HG03460 (cell line): ENCODE results near the gene PTK7.

Experiments used
- ATAC-seq: cut with Tn5 transposase; IDR thresholded peaks from one replicate; pipeline ENCODE4 v1.9.1; 2021; ENCODE audit not compliant: unreplicated experiment

PTK7 gene

DNA sequence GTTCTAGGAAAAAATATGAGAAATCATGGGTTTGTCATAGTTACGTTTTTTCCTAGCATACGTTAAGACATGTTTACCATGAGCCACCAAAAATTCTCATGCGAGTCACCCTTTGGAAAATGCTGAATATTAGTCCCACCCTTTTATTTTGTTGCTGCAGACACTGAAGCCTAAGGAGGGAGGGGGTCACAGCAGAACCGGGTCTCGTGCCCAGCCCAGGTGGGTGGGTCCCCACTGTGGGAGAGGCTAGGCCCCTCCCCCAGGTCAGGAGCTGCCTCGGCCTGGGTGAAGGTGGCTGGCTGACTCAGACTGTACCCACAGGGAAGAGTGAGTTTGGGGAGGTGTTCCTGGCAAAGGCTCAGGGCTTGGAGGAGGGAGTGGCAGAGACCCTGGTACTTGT lies 68.8 kb downstream of the PTK7 start:
- no peak for ATAC-seq

DNA sequence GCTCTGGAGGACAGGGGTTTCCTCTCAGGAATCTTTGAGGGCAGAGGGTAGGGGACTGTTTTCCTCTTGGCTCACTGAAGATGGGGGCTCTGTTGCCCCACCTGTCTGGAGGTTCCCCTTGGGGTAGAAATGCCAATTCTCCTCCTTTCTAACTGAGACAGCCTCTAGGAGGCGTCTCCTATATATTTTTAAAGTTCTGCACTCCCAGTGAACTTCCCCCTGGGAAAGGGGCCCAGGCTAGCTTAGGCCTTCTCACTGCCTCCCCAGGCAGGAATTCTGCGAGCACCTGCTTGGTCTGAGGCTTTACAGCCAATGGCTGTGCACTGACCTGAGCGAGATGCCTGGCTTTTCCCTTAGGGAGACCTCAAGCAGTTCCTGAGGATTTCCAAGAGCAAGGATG lies 70.1 kb downstream of the PTK7 start:
- ATAC-seq = no peak

DNA sequence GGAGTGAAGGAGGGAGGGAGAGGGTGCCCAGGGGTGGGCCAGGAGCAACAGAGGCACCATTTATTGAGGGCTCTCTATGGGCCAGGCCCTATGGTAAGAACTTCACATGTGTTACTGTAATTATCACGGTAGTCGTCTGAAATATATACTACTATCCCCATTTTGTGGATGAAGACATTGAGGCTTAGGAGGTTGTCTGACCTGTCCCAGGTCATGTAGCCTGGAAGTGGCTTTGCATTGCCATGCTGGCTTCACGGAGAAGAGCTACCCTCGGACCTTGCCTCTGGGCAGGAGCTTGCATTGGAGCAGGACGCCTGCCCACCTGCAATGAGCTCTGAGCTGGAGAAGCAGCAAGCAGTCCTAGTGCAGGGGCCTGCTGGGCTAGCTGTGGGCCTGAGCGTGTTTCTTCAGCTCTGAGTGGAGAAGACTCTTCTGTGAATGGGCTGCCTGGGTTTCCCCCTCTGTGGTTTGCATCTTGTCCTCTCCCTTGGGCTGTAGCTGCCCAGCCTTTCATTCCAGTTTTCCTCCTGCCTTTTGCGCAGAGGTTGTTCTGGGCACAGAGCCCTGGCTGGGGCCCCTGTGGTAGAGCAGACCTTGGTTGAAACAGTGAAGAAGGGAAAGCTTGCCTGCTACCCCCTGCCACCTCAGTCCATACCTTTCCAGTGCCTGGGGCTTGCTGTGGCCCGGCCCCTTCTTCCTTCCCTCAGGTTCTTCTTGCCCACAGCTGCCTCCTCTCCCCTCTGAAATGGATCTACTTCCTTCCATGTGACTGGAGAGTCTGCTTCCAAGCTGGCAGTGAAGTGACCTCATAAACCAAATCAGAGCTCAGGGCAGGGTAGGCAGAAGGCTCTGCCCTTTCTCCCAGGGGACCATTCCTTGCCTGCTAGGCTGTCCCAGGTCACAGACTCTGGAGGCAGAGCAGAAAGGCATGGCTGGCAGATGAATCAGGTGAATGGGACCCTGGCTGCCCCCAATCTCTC lies 70.9 kb downstream of the PTK7 start:
- no peak for ATAC-seq

DNA sequence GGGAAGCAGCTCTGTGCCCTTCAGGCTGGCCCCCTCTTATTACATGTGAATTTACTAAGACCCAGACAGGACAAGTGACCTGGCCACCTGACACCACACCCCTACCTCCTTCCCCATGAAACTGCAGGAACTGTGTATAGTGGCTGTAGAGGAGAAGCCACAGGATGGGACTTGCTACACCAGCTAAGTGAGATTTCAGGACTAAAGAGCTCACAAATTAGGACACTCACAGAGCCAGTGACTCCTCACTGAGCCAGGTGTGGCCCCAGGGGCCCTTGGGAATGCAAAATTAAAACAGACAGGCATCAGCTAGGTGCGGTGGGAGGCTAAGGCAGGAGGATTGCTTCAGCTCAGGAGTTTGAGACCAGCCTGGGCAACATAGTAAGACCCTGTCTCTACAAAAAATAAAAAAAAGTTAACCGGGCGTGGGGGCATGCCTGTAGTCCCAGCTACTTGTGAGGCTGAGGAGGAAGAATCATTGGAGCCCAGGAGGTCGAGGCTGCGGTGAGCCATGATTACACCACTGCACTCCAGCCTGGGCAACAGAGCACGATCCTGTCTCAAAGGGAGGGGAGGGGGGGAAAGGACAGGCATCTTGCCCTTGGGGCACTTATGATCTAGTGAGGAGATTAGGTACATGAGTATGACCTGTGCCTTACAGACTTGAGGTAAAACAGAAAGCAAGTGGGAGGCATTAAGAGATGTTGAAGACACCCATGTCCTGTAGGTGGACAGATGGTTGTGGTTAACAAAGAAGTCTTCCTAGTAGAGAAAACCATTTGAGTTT lies 71.8 kb downstream of the PTK7 start:
- no peak for ATAC-seq

DNA sequence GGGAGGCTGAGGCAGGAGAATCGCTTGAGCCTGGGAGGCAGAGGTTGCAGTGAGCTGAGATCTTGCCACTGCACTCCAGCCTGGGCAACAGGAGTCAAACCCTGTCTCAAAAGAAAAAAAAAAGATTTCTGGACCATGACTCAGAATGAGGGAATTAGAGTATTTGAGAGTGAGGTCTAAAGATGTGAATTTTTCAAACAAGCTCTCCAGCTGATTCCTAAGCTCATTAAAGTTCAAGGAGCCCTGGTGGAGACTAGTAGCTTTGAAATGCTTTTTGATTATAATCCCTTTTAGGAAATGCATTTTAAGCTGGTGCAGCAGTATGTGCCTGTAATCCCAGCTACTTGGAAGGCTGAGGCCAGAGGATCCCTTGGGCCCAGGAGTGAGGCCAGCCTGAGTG lies 73.2 kb downstream of the PTK7 start:
- no peak for ATAC-seq

DNA sequence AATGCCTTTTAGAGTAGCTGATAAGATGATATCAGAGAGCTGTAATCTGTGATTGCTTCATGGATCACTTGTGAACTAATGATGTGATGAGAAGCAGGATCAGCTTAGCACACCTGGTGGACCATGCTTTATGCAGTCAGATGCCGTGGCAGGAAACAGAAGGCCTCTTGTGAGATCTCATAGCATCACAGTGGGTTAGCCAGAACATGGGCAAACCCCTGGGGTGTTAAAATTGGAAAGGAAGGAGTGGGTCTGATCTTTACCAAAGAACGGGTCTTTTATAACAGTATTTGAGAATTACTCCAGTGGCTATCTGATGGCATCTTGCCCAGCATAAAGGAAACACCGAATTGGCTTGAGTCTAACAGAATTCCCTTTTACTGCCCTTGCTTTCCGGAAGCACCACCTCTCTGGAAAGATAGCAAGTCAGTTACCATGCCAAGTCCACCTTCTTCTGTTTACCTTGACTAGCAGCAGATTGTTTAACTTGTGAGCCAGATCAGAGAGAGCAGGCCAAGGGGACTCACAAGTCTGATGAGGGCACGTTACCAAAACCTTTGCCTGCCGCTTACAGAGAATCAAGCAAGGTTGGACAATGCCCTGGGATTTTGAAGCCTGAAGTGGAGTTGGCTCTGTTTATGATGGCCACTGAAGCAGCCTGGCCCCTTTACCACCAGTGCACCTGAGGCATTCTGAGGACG lies 74.1 kb downstream of the PTK7 start:
- no peak for ATAC-seq

DNA sequence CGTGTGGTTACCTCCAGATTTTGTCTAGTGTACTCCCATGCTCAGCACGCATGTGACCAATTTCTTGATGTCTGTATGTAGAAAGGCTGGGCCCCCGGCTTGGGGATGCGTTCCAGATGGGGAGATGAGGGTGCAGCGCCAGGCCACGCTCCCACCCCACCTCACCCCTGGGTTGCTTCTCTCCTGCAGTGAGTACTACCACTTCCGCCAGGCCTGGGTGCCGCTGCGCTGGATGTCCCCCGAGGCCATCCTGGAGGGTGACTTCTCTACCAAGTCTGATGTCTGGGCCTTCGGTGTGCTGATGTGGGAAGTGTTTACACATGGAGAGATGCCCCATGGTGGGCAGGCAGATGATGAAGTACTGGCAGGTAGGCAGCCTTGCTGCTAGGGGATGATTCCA lies 83.5 kb downstream of the PTK7 start:
- ATAC-seq = no peak

DNA sequence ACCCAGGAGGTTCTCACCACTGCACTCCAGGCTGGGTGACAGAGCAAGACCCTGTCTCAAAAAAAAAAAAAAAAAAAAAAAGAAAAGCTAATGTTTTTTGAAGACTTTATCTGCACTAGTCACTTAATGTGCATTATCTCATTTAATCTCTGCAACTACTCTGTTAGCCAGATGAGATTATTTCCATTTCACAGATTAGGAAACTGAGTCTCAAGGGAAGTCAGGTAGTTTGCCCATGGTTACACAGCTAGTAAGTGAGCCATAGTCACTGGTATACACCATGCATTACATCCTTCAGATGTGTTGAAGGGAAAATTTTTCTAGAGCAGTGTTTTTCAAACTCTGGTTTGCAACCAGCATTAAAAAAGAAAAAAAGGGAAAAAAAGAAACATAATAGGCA lies 87.8 kb downstream of the PTK7 start:
- ATAC-seq = no peak

DNA sequence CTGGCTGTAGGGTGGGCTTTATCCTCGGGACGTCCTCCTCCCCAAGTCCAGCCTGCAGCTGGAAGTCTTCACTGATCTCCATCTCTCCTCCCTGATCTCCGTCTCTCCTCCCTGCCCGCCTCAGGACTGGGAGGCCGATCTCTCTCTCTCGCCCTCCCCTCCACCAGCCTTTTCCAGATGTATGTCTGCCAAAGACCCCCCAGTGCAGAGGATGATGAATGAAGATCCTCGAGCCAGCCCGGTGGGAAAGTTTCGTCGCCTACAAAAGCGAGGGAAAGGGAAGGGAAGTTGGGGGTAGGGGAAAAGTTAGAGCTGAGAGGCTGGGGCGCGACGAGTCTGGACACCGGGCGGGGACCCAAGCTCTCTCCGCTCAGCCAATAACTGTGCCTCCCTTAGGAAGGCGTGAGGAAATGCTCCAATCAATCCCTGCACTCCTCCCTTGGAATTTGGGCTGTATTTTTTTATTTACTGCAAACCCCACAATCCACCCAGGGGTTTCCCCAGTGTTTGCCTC lies 94.4 kb downstream of the PTK7 start:
- no peak for ATAC-seq

DNA sequence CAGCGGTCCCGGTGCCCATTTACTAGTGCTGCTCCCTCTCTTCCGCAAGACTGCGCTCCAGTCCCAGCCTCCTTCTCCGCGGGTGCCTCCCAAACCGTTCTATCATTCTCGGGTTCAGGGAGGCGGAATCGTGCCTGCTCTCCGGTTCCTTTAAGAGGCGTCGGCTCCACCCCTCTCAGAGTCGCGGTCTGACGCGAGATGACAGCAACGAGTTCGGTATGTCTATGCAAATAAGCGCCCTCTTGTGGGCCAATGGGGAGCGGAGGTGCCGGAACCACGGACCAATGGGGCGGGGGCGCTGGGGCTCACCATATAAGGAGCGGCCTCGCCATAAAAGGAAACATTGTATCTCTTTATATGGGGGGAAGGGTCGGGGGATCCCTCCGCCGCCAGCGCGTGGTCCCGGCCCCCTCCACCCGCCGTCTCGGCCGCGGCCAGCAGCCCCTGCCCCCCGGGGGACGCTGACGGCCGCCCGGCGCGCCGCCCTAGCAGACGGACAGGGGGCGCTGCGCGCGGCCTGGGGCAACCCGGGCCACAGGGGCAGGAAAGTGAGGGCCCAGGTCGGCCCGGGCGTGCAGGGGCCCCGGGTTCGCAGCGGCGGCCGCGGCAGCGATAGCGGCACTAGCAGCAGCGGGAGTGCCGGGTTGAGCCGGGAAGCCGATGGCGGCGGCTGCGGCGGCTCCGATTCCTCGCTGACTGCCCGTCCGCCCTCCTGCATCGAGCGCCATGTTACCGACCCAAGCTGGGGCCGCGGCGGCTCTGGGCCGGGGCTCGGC lies 95.0 kb downstream of the PTK7 start, which contains the start of gene SRF:
Gene SRF, plus strand, starts transcription at position 339 of the 776 bp plus-strand sequence. Its CDS starts 388 bp downstream, at position 727.
- peak; percentile 59 for ATAC-seq

DNA sequence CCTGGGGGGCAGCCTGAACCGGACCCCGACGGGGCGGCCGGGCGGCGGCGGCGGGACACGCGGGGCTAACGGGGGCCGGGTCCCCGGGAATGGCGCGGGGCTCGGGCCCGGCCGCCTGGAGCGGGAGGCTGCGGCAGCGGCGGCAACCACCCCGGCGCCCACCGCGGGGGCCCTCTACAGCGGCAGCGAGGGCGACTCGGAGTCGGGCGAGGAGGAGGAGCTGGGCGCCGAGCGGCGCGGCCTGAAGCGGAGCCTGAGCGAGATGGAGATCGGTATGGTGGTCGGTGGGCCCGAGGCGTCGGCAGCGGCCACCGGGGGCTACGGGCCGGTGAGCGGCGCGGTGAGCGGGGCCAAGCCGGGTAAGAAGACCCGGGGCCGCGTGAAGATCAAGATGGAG lies 95.6 kb downstream of the PTK7 start:
- ATAC-seq = no peak

DNA sequence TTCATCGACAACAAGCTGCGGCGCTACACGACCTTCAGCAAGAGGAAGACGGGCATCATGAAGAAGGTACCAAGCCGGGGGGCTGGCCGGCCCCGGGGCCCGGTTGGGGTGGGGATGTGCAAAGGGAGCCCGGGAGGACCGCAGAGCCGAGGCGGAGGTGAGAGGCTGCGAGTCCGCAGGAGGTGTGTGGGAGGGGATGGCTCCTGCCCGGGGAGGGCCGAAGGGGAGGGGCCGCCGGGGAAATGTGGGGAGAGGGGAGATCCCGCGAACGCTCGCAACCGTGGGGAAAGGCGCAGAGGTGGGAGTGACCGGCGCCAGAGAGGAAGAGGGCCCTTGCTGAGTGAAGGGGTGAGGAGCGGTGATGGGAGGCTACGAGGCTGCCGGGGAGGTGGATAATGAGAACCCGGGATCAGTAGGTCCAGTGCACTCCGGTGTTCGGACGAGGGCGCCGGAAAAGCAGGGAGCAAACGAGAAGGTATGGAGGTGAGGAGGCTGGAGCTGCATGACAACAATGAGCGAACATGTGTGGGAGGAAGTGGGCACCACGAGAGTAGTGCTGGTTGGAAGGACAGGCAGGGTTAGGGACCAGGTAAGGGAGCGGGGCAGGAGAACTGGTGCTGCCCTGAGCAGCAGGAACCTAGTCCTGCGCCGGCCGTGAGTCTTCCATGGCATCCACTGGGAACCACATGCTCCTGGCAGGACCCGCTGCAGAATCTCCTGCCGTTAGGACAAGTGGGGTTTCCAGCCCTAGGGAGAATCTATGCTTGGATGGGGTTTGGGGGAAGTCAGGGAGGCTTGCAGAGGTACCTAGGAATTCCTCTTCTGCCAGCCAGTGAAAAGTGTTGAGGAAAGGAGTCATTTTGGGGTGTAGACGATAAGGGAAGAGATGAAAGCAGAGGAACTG lies 96.2 kb downstream of the PTK7 start:
- ATAC-seq = no peak

DNA sequence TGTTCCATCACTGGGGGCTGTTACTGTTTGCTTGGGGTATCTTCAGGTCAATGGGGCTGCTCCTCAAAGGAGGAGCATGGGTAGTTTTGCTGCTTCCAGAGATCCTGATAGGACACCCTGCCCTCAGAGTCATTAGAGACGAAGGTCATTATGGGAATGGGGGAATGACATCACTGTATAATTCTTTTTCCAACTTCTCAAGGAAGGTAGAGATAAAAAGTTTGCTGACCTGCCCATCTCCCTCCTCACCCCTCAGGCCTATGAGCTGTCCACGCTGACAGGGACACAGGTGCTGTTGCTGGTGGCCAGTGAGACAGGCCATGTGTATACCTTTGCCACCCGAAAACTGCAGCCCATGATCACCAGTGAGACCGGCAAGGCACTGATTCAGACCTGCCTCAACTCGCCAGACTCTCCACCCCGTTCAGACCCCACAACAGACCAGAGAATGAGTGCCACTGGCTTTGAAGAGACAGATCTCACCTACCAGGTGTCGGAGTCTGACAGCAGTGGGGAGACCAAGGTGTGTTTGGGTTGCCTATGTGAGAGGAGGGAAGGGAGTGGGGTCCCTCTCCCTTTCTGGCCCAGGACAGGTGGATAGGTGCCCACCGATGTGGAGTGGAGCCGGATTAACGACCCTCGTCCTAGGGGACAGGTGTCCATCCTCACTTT lies 97.6 kb downstream of the PTK7 start:
- no peak for ATAC-seq

DNA sequence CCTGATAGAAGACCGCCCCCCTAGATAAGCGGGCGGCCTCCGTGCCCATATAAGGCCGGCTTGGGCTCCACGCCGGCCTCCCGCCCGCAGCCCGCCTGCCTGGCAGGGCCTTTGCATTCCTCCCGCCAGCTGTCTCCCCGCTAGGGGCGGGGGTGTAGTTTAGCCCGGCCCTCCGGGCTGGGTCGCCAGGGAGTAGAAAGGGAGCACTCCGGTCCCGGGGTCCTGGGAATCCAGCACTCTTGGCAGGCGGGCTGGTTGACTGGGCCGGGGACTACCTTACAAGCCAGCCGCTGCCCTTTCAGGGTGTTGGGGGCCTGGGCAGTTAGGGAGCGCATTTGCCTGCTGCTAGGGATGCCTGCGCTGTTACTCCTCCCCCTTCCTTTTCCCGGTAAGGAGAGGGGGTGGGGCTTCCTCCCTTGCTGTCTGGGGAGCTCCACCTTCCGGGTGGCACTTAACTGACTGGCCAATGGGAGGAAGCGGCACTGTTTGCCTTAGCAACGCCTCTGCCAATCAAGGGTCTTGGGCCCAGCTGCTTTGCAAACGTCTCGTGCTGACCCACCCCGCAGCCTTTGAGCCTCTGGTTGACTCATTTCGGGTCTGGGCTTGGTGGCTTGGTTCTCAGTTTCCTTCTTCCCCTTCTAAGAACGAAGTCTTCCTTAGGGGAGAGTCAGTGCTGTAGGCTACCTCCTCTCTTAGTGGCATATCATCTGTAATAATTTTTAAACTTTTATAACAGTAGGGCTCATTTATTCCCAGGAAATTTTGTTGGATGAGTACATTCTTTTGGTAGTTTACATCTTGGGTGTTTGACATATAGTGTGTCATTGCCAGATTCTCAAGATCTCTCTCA lies 98.4 kb downstream of the PTK7 start:
- ATAC-seq = peak; percentile 65

DNA sequence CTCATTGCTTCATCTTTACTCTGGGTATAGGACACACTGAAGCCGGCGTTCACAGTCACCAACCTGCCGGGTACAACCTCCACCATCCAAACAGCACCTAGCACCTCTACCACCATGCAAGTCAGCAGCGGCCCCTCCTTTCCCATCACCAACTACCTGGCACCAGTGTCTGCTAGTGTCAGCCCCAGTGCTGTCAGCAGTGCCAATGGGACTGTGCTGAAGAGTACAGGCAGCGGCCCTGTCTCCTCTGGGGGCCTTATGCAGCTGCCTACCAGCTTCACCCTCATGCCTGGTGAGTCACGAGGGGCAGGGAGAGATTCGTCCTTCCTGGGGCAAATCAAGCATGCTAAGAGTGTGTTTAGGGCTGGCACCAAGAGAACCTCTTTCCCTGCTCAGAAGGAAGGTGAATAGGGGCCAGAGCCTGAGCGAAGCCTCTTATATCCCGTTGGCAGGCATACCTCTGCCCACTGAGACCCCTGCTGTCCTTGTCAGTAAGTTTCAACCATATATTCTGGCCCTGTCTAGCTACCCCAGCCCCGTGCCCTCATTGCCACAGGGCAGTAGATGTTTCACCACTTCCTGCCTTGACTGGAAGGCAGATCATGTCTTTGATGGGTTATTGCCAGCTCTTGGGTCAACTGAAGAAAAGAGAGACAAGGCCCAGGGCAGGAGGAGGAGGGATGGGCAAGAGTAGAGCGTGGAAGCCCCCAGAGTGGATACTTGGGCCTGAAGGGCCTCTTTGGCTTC lies 99.7 kb downstream of the PTK7 start:
- ATAC-seq = no peak

DNA sequence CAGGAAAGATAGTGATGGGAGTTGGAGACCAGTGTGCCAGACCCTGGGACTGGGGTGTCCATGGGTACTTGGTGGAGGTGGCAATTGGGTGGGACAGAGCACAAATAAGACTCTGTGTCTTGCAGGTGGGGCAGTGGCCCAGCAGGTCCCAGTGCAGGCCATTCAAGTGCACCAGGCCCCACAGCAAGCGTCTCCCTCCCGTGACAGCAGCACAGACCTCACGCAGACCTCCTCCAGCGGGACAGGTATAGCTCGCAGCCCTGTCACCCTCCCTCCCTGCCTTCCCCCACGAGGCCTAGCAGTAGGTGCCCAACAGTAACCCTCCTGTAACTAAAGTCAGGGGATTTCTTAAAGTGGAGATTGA lies 100.3 kb downstream of the PTK7 start:
- ATAC-seq = no peak

DNA sequence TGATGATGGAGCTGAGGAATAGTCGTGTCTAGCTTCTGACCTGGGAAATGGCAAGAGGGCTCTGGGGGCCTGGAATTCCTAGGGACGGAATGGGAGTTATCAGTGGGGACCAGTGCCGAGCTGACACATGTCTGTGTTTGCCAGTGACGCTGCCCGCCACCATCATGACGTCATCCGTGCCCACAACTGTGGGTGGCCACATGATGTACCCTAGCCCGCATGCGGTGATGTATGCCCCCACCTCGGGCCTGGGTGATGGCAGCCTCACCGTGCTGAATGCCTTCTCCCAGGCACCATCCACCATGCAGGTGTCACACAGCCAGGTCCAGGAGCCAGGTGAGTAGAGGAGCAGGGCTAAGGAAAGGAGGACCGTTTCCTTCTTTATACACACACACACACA lies 102.0 kb downstream of the PTK7 start:
- no peak for ATAC-seq
